ENCODE measurements around the gene ERGIC1.

The ERGIC1 gene

DNA sequence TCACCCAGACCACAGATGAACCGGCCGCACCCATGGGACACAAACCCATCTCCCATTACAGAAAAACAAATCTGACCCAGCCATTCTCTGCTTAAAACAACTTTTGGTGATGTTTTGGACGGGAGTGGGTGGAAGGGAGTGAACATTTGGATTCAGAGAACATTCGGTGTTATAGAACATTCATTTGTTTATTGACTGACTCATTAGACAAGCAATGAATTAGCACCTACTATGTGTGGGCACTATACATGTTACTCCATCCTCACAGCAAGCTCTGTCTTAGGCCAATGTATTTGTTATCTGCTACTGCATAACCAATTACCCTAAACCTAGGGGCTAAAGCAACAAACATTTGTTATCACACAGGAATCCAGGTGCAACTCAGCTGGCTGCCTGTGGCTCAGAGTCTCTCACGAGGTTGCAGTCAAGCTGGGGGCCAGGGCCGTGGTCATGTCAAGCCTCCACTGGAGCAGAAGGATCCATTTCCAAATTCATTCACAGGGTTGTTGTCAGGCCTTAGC is 5.1 kb upstream of the ERGIC1 start:
- no peak for DNase-seq (ENCODE audit: low read depth, low spot score)

DNA sequence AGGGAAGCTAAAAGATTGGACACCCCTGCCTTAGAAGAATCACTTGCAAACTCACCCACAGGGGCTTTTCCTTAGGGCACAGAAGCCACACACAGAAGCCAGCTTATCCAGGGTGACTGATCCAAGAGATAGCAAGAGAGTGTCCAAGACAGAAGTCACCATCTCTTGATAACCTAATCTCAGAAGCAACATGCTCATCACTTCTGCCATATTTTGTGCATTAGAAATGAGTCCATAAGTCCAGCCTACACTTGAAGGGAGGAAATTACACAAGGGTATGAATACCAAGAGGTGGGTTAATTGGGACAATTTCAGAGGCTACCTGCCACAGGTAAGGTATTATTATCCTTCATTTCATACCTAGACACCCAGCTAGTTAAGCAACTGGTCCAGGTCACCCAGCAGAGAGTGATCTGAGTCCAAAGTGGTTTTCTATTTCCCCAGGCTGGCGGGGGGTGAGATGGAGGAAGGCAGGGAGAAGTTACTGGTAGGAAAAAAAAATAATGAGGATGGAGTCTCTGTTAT is 3.7 kb upstream of the ERGIC1 start:
- no peak for DNase-seq (ENCODE audit: low read depth, low spot score)

DNA sequence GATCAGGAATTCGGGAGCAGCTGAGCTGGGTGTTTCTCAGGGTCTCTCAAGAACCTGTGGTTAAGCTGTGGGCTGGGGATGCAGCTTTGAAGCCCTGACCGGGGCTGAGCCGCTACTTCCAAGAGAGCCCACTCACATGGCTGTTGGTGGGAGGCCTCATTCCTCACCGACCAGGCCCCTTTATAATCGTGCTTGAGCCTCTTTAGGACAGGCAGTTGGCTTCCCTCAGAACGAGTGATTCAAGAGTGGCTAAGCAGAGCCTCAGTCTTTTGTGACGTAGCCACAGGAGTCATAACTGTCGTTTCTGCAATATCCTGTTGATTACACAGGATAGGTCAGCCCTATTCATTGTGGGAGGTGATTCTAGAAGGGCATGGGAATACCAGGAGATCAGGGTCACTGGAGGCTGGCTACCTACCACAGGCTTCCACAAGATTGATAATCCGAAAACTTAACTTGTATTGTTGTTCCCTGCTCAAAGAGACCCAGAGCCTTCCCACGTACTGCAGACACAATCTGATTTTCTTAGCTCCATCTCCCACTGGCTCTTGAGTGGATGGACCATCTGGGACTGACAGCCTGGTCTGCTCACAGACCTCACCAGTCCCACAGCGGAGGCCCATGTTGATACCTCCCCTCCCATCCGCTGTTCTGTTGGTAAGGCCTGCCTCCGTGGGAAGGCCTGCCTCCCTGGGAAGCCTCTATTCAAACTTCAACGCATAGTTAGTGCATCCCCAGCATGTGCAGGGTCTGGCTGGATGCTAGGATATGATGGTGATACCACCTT is 3.0 kb upstream of the ERGIC1 start:
- DNase-seq (ENCODE audit: low read depth, low spot score): no peak

DNA sequence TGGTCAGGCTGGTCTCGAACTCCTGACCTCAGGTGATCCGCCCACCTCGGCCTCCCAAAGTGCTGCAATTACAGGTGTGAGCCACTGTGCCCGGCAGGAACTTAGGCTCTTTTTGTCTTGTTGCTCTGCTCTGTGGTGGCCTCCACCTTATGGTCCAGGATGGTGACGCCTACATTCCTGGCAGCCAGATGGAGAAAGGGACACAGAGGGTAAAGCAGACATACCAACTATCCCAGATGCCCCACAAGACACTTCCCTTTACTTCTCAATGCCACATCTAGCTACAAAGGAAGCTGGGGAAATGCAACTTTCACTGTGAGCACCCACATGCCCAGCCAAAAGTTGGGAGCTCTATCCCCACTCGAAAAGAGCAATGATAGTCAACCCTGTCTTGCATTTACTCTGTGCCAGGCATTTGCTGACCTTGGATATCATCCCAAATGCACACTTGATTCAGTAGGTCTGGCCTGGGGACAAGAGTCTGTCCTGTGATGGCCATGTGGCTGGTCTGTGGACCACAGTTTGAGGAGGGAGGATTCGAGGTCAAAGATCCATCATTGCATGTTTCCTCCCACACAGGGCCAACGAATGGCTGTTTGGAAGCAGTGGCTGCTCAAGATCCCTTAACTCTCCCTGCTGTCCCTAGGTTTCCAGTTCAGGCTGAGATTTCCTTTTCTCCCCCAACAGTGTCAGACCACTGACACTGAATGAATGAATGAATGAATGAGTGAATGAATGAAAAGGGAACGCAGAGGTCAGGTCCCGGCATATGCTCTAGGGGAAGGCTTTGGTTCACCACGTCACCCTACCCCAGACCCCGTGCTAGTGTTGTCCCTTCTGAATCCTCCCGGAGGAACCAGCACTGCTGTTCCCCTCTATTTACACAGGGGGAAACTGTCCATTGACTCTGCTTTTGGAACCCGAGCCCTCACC is 1.4 kb upstream of the ERGIC1 start:
- DNase-seq (ENCODE audit: low read depth, low spot score): no peak

DNA sequence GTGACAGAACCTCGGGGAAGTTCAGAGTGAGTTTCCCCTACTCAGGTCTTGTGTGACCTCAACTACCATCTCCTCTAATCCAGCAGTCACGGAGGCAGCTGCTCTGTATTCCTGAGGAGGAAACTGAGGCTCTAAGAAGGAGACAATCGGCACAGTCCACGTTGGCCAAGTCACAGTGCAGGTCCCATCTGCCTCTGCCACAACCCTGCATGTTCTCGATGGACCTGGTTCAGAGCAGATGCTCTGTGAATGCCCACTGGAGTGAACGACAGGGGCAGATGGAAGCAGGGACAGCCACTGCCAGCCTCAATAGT is 722 bp upstream of the ERGIC1 start:
- no peak for DNase-seq (ENCODE audit: low read depth, low spot score)

DNA sequence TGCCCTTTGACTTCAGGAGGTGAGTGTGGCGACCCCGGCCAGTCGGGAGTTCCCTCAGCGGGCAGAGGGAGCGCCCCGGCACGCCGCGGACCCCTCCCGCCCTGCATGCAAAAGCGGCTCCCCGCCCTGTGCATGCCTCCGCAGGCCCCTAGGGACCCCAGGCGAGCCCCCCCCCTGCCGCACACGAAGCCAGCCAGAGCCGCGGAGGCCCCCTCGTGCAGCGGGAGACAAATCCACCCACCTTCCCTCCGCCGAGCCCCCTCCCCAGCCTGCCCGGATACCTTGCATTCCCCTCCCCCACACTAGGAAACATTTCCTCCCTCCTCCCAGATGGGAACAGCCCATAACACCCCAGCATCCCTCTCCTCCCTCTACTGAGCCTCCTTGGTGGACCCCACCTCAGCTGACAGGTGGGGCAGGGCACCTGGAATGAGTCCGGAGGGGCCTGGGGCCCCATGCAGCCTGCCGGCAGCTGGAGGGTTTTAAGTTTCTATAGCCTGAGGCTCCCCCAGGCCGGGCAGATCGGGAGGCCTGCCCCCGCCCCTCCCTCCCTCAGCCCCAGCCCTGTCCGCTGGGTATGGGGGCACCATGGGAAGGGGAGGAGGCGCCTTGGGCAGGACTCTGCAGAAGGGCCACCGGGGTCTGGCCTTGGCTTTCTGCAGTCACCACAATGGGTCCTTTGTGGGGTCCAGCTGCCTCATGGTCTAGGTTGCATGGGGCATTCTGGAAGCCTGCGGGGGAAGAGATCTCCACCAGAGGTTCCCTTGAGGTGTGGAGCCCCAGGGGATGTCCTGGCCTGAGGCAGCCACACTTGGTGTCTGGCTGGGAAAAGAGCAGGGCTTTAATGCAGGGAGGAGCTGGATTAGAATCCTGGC is 601 bp downstream of the ERGIC1 start:
- DNase-seq (ENCODE audit: low read depth, low spot score): no peak

DNA sequence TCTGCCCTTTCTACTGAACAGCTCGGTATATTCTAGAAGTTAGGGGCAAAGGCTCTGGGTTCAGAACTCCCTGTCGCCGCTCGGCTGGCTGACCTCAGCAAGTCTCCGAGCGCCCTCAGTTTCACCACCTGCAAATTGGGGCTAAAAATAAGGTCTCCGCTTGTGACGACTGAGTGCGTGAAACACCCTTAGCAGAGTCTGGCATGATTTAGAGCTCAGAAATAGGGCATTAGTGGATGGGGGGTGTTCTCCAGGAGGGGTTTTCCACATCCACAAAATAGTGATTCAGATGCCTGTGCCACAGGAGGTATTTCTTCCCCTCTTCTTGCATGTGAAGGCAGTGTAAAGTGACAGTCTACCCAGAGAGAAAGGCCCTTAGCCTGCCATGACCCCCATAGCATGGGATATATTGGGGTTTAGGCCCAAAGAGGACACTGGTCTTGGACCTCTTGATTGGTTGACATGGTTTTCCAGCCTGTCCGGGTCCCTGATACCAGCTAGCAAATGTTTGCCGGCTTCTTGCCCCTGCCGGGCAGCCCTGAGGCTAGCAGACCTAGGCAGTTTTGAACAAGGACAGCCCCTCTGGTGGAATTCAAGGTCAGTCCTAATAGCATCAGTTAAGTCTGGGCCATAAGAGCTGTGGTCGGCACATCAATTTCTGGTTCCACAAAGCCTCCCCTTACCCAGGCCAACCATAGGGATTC is 1.4 kb downstream of the ERGIC1 start:
- DNase-seq (ENCODE audit: low read depth, low spot score): no peak

DNA sequence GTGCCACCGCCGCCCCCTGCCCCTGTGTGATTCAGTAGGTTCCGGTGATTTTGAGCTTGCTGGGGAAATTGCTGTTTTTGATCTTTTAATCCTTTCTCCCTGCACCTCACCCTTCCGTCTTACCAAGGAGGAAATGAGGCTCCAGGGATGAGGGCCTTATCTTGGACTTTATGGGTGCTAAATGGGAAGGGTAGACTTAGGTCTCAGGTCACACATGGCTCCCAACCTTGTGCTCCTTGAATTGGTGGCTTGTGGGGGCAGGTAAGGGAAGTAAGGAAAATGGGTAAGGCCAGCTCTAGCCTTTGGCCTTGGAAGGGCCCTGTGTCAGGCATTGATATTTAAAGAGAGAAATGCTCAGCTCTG is 1.9 kb downstream of the ERGIC1 start:
- no peak for DNase-seq (ENCODE audit: low read depth, low spot score)

DNA sequence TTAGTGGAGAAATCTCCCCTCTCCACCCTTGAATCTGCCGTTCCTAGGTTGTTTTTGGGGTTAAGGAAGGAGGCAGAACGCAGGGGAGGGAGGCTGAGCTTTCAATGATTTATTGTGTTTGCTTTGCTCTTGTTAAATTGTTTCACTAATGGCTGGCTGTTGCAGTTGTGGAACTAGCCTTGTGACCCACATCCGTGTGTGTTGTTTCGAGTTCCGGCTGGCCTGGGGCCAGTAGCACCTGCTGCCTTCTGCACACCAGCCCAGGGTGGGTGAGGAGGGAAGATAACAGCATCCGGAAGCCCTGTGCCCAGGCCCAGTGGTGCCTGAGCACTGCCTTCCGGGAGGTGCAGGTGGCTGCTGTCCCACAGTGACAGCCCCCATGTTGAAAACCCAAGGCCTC is 3.6 kb downstream of the ERGIC1 start:
- DNase-seq (ENCODE audit: low read depth, low spot score): no peak

DNA sequence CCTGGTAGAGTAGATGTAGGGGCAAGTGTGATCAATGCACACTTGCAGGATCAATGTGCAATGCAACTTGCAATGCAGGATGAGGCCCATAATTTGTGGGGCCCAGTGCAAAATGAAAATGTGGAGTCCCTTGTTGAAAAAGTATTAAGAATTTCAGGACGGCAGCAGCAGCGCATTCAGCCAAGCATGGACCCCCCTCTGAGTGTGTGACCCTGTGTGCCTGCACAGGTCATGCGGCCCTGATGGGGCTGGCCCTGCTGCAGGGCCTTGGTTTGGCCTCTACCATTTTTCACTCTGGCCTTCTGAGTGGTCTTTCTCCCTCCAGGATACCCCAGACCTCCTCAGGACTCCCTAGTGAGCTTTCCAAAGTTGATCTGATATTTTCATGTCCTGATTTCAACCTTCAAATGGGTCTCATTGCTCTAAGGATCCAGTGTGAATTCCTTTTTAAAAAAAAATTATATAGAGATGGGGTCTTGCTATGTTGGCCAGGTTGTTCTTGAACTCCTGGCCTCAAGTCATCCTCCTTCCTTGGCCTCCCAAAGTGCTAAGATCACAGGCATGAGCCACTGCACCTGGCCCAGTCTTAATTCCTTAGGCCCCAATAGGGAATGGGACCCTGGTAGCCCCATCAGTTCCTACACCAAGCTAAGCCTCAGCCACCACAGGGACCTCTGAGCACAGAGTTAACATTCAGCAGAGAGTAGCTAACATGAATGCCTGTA is 4.3 kb downstream of the ERGIC1 start:
- DNase-seq (ENCODE audit: low read depth, low spot score): no peak

DNA sequence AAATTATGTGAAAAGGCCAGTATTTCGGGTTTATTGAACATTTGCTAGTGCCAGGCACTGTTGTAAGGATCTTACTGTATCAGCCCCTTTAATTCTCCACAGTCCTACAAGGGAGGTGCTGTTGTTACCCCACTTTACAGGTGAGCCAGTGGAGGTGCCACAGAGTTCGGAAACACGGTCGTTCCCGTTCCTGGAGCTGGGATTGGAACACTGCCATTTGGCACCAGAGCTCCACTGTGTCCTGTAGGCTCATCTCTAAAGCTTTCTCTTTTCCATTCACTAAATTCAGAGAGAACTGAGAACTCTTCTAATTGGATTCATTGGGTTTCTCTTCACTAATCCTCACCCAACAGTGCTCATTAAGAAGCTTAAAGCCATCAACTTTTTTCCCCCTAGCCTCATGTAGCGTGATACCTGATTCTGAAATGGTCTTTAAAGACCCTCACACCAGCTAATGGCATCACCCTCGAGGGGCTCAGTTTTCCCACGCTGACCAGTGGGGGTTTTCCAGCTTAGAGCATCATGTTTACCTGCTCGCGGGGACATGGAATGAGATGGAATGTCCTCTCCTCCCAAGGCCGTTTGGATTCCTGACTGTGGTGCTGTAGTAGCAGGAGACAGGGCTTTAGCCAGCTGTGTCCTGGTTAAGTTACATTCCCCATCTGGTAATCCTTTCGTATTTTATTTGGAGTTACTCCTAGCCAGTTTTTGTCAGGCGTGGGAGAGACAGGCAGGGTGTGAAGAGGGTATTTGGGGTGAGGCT is 5.8 kb downstream of the ERGIC1 start:
- DNase-seq (ENCODE audit: low read depth, low spot score): no peak

DNA sequence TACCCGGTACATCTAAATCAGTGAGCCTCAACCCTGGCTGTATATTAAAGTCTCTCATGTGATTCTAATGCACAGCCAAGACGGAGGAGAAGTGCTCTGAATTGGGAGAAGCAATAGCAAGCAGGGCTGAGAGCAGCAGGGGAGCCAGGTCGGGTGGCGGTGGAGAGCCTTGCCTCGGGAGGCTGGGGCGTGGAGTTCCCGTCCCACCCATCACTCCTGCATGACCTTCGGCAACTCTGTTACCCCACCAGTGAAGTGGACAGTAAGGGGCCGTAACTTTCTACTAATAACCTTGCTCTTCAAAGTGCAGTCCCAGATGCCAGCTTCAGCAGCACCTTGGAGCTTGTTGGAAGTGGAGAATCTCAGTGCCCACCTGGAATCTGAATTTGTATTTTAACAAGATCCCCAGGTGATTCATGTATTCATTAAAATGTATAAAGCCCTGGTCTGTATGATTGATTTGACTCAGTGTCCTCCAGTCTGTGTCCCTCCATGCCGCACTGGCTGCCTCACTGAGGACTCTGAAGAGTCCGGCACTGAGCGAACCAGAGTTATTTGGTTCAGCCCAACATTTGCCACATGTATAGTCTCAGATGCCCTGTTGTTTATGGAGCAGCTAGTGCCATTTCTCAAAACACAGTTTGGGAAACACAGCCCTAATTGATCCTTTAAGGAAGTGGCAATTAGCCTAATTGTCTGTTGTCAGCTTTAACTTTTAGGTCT is 6.5 kb downstream of the ERGIC1 start:
- no peak for DNase-seq (ENCODE audit: low read depth, low spot score)

DNA sequence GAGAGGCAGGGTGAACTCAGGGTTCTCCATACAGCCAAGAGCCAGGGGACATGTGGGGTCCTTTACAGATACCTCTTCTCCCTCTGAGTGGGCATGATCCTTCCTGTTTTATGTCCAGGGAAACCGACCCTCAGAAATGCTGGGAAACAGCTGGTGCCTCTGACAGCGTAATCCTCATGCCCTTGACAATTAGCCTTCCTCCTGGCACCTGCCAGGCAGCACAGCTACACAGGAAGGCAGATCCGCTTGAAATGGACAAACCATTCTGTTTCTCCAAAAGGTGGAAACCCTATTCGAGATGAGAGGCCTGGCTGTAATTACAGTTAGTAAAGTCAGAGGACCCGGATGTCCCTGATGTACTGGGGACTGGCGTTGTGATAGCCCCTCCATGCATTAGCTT is 7.2 kb downstream of the ERGIC1 start:
- DNase-seq (ENCODE audit: low read depth, low spot score): no peak

DNA sequence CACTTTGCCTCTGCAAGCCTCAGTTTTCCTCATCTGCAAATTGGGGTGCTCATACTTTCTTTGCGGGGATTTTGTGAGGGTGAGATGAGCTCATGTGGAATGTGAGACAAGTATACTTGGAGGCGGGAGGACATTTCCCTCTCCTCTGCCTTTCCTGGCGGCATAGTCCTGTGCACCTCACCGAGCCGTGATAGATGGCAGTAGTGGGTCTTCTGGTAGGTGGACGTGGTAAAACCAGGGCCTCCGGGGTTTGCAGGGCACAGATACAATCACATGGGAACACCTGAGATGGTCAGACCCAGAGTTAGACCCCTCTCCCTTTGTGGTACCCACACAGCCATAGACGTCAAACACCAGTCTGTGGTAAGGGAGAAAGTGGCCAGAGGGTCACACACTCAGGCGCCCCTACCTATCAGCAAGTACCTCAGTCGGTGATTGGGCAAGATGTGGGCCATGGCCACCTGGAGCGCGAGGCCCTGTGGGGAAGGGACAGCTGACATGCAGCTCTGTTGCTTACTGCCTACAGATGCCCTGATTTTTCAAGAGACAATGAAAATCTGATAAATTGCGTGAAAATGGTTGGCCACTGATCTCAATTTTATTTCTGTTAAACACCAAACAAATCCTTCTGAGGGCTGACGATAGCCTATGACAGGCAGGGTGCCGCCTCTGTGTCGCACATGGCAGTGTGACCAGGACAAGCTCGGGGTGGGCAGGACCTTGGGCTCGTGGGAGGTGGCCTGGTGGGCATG is 9.9 kb downstream of the ERGIC1 start:
- no peak for DNase-seq (ENCODE audit: low read depth, low spot score)

DNA sequence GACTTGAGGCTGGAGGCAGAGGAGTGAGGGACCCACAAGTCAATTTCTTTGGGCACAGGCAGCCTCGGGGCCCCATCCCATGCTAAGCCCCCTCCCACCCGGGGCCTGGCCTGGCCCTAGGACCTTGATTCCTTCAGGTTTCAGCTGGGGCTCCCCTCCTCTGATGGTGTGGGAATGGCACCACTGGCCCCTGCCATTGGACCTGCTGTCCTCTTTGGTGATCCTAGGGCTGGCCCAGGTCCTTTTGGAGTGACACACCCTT is 10.5 kb downstream of the ERGIC1 start:
- no peak for DNase-seq (ENCODE audit: low read depth, low spot score)

DNA sequence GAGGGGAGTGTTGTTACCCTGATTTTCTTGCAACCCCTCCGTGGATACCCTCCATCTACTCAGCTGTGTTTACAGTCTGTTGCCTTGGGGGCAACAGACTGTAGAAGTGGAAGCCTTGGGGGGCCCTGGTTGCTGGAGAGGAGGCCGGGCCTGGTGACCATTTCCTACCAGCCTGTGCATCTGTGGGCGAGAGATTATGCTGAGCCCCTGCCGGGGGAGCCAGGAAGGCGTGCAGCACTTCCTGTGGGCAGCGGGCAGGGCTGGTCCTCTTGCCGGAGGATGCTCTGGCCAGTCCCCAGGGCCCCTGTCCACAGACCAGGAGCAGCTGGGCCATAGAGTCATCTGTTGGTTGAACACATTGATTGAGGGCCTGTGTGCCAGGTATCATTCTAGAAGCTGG is 11.1 kb downstream of the ERGIC1 start:
- DNase-seq (ENCODE audit: low read depth, low spot score): no peak

DNA sequence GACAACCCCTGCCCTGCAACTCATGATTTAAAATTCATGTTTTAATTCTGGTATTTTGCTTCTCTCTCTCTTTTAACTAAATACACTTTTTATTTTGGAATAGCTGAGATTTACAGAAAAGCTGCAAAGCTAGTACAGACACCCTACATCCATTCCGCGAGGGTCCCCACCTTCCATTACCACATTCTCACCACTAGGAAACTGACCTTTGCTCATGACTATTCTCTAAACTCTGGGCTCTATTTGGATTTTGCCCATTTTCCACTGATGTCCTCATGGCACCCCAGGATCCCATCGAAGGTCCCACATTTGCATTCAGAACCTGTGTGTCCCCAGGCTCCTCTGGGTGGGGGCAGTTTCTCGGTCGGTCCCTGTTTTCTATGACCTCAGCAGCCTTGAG is 11.5 kb downstream of the ERGIC1 start:
- DNase-seq (ENCODE audit: low read depth, low spot score): no peak

DNA sequence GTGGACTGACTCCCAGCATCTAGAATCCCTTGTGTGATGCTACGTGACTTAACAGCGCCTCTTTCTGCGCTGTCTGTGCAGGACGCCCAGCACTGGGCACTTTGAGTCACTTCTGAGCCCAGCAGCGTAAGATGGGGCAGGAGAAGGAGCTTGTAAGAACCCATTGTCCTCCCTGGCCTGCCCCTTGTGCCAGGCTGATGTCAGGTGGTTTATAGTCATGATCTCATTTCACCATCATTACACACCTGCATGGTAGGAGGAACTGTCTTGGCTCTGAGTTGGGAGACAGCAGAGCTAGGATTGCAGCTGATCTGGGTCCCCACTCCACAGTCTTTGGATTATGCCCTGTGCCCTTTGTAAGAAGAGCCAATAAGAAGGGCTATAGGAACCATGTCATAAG is 12.2 kb downstream of the ERGIC1 start:
- DNase-seq (ENCODE audit: low read depth, low spot score): no peak

DNA sequence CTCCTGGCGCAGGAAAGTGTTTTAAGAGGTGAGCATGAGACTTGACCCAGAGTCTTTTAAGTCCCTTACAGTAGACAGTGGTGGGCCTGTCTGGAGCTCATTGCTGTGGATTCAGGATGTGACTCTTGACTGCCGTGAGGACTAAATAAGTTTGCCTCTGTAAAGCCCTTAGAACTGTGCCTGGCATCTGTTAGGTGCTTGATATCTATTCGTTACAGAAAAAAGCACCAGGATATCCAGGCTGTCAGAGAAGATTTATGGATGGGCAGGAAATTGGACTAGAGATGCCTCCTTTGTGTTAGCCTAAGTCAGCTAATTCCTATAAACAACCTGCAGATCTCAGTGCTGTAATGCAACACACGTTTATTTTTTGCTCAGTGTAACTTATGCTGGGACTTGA is 12.6 kb downstream of the ERGIC1 start:
- DNase-seq (ENCODE audit: low read depth, low spot score): no peak
